ENCODE data around the gene MAPK8IP2.
A peak's percentile ranks its signal among the peaks of the same experiment; 100 is the strongest.

The MAPK8IP2 gene

GRCh38 chr22:50576070-50576469 lies 24.5 kb upstream of the MAPK8IP2 start:
- peak; percentile 3 to 35 for DNase-seq

DNA sequence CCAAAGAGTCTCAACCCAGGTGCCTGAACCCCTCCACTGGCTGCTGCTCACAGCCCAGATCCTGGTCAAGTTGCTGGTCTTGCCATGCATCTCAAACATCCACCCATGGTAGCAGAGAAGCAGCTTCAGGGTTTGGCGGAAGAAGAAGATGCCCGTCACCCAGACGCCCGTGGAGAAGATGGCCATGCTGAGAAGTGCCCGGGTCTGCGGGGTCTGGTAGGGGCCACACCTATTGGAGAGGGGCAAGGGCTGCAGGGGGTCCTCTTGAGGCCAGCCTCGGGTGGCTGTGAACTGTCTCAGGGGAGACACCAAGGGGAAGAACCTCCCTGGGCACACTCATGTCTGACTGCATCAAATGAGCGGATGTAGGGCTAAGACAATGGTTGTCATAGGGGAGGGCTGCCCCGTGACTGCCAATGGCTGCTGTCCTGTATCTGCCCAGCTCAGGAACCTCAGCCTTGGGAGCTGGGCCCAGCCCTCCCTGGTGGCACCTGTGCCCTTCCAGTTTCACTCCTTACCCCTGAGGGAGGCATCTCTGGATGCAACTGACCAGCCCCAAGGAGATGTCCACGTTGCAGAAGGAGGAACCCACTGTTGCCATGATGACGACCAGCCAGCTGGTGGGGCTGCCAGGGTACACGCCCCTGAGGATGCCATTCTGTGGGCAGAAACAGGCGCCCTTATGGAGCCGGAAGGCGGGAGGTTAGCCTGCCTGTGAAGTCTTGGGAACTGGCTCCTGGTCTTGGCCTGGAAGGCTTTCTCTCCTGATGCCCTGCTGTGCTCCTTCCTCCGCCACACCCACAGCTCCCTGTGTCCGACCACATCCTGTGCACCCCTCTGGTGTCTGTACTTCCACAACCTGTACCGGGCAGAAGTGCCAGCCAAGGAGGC lies 23.5 kb upstream of the MAPK8IP2 start:
- no peak for DNase-seq

DNA sequence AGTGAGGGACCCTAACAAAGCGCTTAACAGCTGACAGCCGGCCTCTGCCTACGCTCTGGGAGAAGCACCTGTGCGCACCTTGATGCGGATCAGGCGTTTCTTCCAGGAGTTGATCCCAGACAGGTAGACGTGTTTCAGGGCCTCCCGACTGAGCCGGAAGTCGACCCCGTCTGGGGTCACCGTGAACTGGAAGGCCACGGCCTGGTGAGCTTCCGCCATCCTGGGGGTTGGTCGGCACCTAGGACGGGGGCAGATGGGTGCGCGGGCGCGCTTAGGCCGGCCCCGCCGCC lies 23.0 kb upstream of the MAPK8IP2 start:
- DNase-seq: no peak

DNA sequence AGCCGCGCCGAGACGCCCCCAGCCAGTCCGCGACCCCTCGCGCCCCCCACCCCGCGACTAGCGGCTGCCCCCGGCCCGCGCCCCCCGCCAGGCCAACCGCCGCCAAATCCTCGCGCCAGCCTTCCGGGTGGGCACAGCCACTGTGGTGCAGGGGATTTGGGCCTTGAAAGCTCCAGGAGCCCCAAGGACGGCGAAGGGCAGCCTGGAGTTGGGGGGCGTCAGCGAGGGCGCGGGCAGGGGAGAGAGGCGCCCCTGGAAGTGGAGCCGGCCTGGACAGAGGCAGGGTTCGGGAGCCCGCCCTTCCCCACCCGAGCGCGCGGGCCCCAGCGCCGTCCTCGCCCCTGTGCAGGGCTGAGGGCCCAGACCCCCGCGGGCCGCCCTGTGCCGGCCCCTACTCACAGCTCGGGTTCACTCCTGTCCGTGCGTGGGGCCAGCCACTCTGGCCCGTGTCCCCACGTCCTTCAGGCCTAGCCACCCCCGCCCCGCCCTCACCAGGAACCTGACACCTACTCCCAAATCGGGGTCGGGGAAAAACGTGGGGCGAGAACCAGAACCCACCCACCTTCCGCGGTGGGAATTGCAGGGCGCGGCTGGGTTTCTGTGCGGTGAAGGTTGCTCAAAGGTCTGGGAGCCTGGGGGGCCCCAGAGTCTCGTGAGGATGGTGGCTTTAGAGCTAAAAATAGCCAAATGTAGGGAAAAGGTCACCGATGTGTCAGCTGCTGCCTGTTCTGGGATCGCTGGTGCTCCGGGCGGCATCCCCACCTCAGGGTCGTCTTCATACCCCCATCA lies 22.4 kb upstream of the MAPK8IP2 start, which contains the start of gene CPT1B:
Gene CPT1B, minus strand, starts transcription at position 441 of the 789 bp plus-strand sequence. CDS start 512 bp downstream, outside the sequence.
- no peak for DNase-seq

GRCh38 chr22:50578776-50579310 lies 21.8 kb upstream of the MAPK8IP2 start:
- no peak for DNase-seq

GRCh38 chr22:50579752-50580151 lies 20.8 kb upstream of the MAPK8IP2 start:
- DNase-seq: no peak

GRCh38 chr22:50581031-50581949 lies 19.3 kb upstream of the MAPK8IP2 start:
- no peak for DNase-seq

DNA sequence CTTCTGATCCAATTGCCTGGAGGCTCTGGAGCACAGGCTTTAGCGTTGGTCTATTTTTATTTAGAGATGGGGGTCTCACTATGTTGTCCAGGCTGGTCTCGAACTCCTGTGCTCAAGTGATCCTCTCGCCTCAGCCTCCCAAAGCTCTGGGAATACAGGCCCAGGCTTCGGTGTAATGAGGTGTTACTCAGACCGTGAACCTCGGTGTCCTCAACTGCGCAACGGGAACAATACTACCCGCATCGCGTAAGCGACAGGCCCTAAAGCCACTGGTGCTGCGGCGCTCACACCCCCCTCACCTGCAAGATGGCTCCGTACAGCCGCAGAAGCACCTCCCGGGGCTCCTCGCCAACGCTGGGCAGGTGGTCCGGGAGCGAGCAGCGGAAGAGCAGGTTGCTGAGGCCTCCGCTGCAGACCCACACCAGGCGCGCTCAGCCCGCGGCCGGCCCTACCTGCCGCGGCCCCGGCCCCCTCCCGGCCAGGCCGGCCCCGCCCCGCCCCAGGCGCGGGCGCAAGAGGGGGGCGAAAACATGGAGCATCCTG lies 18.6 kb upstream of the MAPK8IP2 start:
- DNase-seq: no peak

- peak; percentile 82 to 94 for DNase-seq
Observed at GRCh38 chr22:50582493-50583293, 17.9 kb upstream of the MAPK8IP2 start, which contains the start of gene CHKB. TSS of gene CHKB (minus strand) at chr22:50582849. CDS start at chr22:50582781, 68 bp downstream.

DNA sequence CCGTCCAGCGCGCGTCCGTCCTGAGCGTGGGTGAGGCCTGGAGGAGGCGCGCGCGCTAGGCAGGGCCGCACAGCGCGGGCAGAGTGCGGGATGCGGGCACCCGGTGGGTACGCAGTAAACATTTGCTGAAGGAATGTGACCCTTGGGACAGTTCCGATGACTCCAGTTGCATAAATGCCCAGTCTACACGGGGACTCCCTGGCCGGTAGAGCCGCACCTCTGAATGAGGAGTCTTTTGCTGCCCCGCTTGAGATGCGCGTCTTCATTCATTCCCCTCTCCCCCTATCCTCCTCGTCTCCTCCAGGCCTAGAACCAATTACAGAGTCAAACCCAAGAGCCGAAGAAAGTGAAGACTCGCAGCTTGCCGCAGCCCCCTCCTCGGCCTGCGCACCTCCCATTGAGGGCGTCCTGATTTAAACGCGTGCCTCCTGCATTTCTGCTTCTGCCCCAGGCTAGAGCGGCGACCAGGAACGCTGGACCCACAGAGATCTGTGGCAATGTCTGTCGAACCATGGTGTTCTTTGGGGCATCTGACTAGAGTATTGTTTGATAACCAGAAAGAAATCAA lies 17.2 kb upstream of the MAPK8IP2 start:
- peak in 1 of 2 experiments; percentile 43 for DNase-seq

DNA sequence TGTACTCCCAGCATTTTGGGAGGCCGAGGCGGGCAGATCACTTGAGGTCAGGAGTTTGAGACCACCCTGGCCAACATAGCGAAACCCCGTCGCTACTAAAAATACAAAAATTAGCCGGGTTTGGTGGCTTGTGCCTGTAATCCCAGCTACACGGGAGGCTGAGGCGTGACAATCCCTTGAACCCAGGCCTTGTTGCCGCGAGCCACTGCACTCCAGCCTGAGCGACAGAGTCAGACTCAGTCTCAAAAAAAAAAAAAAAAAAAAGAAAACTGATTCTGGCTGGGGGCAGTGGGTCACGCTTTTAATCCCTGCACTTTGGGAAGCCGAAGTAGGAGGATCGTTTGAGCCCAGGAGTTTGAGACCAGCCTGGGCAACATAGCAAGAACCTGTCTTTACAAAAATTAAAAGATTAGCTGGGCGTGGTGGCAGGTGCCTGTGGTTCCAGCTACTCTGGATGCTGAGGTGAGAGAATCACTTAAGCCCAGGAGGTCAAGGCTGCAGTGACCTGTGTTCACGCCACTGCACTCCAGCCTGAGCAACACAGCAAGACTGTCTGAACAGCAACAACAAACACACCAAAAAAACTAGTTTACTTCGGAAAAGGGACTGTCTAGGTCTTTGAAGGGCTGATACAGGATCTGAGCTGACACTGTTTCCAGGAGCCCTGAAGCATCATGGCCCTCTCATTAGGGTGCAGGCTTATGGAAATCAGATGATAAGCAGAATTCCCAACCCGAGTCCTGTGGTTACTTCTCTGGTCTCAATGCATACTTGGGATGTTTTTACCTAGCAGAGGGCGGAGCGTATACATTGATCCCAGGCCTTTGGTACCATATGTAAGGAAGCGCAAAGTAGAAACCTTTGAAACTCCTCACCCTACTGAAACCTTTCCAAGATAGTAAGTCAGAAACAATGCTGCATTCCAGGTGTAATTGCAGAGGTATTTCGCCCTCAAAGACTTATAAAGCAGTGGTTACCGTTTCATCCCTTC lies 16.2 kb upstream of the MAPK8IP2 start:
- no peak for DNase-seq

DNA sequence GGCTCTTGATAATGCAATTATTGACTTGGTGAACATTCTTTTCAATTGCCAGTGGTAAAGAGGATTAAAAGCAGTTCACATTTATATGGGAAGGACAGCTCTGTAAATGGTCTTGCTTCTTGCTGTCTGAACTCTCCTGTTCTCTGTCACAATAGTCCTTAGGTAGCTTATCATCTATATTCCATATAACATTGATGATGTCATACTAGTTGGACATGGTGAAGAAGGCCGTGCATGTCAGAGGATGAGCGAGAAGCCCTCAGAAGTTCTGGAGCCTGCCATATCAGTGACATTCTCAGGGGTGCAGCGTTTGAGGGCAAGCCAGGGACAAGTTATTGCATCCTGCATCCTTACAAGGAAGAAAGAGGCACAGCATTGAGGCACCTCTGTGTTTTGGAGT lies 15.4 kb upstream of the MAPK8IP2 start:
- no peak for DNase-seq

GRCh38 chr22:50585781-50586180 lies 14.8 kb upstream of the MAPK8IP2 start:
- DNase-seq: no peak

DNA sequence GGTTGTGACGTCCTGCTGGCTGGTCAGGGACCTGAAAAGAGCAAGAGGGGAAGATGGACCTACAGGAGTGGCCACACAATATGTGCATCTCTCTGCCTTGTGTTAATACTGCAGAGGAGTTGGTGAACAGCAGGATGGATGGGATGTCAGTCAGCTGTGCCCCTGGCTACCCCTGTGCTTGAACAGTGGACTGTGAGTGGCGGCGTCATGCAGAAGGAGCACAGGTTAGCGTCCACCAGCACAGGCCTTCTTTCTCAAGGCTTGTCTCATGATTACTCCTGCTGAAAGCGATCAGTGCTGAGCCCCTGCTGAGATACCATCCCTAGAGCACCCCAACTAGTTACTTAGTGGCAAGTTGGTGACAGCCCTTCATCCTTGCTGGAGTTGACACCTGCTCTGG lies 14.2 kb upstream of the MAPK8IP2 start:
- no peak for DNase-seq

DNA sequence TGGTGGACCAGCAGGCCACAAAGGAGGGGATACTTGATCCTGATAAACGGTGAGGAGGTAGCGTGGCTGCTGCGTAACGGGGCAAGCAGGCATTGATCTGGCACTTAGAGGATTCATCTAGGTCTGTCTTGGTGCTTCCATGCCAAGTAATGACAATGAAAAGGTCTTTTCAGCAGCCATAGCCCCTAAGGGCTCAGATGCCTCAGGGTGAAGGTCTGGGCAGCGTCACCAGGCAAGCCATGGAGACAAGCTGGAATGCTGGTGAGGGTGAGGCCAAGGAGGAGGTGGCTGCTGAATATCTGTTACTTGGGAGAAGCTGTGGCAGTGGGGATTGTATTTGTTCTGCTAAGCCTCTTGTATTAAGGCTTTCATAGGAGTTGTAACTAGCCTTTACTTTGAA lies 13.2 kb upstream of the MAPK8IP2 start:
- no peak for DNase-seq

DNA sequence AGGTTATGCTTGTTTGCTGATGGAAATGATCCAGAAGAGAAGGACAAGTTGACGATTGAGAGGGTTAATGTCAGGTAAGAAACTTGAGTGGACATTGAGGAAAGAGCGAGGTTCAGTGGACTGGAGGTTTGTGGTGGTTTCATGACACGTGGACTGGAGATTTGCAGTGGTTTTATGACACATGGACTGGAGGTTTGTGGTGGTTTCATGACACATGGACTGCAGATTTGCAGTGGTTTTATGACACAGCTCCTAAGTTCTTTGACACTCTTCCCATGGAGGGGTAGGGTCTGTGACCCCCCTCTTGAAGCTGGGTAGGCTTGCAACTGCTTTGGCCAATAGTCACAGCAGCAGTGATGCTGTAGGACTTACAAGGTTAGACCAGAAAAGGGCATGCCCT lies 5.4 kb upstream of the MAPK8IP2 start:
- DNase-seq: no peak

GRCh38 chr22:50597097-50597496 lies 3.5 kb upstream of the MAPK8IP2 start:
- no peak for DNase-seq

- no peak for DNase-seq
Observed at GRCh38 chr22:50599816-50600455, 657 bp upstream of the MAPK8IP2 start.

DNA sequence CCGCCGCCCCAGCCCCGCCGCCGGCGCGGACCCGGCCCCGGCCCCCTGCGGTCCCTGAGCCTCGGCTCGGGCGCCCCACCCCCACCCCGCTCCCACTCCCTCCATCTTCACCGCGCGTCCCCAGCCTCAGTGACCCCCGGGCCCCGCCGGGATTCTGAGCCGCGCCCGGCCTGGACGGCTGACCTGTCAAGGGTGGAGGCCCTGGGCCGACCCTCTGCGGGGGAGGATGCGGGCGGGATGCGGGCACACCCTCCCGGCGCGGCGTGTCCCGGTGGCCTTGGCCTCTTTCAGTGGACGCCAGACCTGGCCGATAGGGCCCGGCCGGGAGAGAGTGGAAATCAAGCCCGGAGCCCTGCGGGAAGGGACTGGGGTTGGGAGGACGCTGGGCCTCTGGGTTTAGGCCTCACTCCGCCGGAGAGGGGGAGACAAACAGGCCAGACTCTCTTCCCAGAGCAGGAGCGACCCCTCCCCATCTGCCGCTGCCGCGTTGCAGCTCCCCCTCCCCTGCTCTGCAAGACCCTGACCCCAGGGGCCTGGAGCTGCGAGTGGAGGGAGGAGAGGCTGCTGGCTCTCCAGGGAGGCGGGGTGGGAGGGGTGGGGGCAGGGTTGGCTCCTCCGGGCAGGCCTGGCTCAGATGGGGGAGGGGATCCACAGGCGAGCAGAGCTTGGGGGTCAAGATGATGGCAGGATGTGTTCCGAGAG lies 525 bp downstream of the MAPK8IP2 start:
- no peak for DNase-seq
